Measurements from ENCODE around the gene BCAS3.

The BCAS3 gene

GRCh38 chr17:61160204-61160603 is 482.6 kb downstream of the BCAS3 start:
- Histone ChIP-seq H3K23ac (ENCODE audit: low read length in 2 of 2) (no peak overlapping the region), H2AK5ac (ENCODE audit: low read length, severe bottlenecking) (no peak overlapping the region)
- 97% methylated on average over 4 of the region's 4 CpGs for WGBS

GRCh38 chr17:61160789-61161445 is 483.3 kb downstream of the BCAS3 start:
- Histone ChIP-seq H3K27me3 (ENCODE audit: control insufficient read depth in 1 of 2, insufficient read depth in 1 of 2, low read length in 2 of 2) (no peaks in the 10 kb centered on the region), H3K4me1 (ENCODE audit: control insufficient read depth, insufficient read depth, low read depth, low read length) (peaks cover 2% of the 10 kb centered on the region), H2BK12ac (ENCODE audit: low read length in 2 of 2) (peak overlapping the region in 1 of 2 experiments; percentile 63), H4K91ac (ENCODE audit: low read length) (no peak overlapping the region), H3K79me1 (replicated peaks; ENCODE audit: low read length, poor library complexity, severe bottlenecking) (no peaks in the 10 kb centered on the region), H3K4ac (ENCODE audit: low read depth in 1 of 2, low read length in 2 of 2) (peak overlapping the region in 1 of 2 experiments; percentile 61), H2BK15ac (ENCODE audit: low read depth, poor library complexity, severe bottlenecking) (no peak overlapping the region), H3K18ac (ENCODE audit: low read depth in 1 of 2, low read length in 2 of 2) (peak overlapping the region; percentile 50 to 52), H3K23ac (ENCODE audit: low read length in 2 of 2) (no peak overlapping the region), H3K9me3 (ENCODE audit: control insufficient read depth, low read length) (no peaks in the 10 kb centered on the region), H3K36me3 (ENCODE audit: control insufficient read depth in 1 of 2, insufficient read depth in 2 of 2, low read depth in 1 of 2, low read length in 2 of 2) (no peaks in the 10 kb centered on the region), H2AK5ac (ENCODE audit: low read length, severe bottlenecking) (peak overlapping the region; percentile 48), H2BK120ac (ENCODE audit: low read depth, low read length) (no peak overlapping the region), H2AFZ (ENCODE audit: low read depth, low read length) (no peak overlapping the region), H3K14ac (ENCODE audit: low read length in 2 of 2) (no peak overlapping the region), H3K9ac (ENCODE audit: low read length) (no peak overlapping the region), H2BK5ac (ENCODE audit: low read depth, low read length, poor library complexity, severe bottlenecking) (no peak overlapping the region), H4K8ac (ENCODE audit: low read length) (peak overlapping the region; percentile 35), H3K4me2 (ENCODE audit: low read length, poor library complexity, severe bottlenecking) (no peak overlapping the region), H3K27ac (ENCODE audit: low read length, poor library complexity, severe bottlenecking) (no peak overlapping the region), H3K4me3 (ENCODE audit: insufficient read depth in 1 of 2, low read depth in 1 of 2, low read length in 2 of 2) (no peak overlapping the region)
- no peak for DNase-seq
- 83% methylated on average over 1 of the region's 2 CpGs for WGBS

More at GRCh38 chr17:61160204-61160603, 482.6 kb downstream of the BCAS3 start:
- no peak overlapping the region for H3K4me2 ChIP-seq (ENCODE audit: low read length, poor library complexity, severe bottlenecking)
- H3K9me3 ChIP-seq (ENCODE audit: control insufficient read depth, low read length), result no peaks in the 10 kb centered on the region
- no peak overlapping the region for H2BK120ac ChIP-seq (ENCODE audit: low read depth, low read length)
- no peak overlapping the region for H4K91ac ChIP-seq (ENCODE audit: low read length)
- no peak overlapping the region for H4K8ac ChIP-seq (ENCODE audit: low read length)
- no peak overlapping the region for H2BK5ac ChIP-seq (ENCODE audit: low read depth, low read length, poor library complexity, severe bottlenecking)
- H2BK12ac ChIP-seq (ENCODE audit: low read length in 2 of 2), result peak overlapping the region; percentile 59 to 98
- H3K27ac ChIP-seq (ENCODE audit: low read length, poor library complexity, severe bottlenecking), result no peak overlapping the region
- H3K4ac ChIP-seq (ENCODE audit: low read depth in 1 of 2, low read length in 2 of 2), result peak overlapping the region in 1 of 2 experiments; percentile 82
- no peaks in the 10 kb centered on the region for H3K79me1 ChIP-seq (replicated peaks; ENCODE audit: low read length, poor library complexity, severe bottlenecking)
- no peak for DNase-seq
- H2AFZ ChIP-seq (ENCODE audit: low read depth, low read length), result no peak overlapping the region
- H3K4me1 ChIP-seq (ENCODE audit: control insufficient read depth, insufficient read depth, low read depth, low read length), result peaks cover 2% of the 10 kb centered on the region
- H3K9ac ChIP-seq (ENCODE audit: low read length), result no peak overlapping the region
- no peak overlapping the region for H3K4me3 ChIP-seq (ENCODE audit: insufficient read depth in 1 of 2, low read depth in 1 of 2, low read length in 2 of 2)
- H2BK15ac ChIP-seq (ENCODE audit: low read depth, poor library complexity, severe bottlenecking), result no peak overlapping the region
- H3K14ac ChIP-seq (ENCODE audit: low read length in 2 of 2), result no peak overlapping the region
- H3K27me3 ChIP-seq (ENCODE audit: control insufficient read depth in 1 of 2, insufficient read depth in 1 of 2, low read length in 2 of 2), result no peaks in the 10 kb centered on the region
- H3K18ac ChIP-seq (ENCODE audit: low read depth in 1 of 2, low read length in 2 of 2), result peak overlapping the region; percentile 28 to 85
- no peaks in the 10 kb centered on the region for H3K36me3 ChIP-seq (ENCODE audit: control insufficient read depth in 1 of 2, insufficient read depth in 2 of 2, low read depth in 1 of 2, low read length in 2 of 2)

- Histone ChIP-seq H3K27me3 (ENCODE audit: control insufficient read depth in 1 of 2, insufficient read depth in 1 of 2, low read length in 2 of 2) (no peaks in the 10 kb centered on the region), H3K4me1 (ENCODE audit: control insufficient read depth, insufficient read depth, low read depth, low read length) (peaks cover 2% of the 10 kb centered on the region), H2BK15ac (ENCODE audit: low read depth, poor library complexity, severe bottlenecking) (no peak overlapping the region), H3K36me3 (ENCODE audit: control insufficient read depth in 1 of 2, insufficient read depth in 2 of 2, low read depth in 1 of 2, low read length in 2 of 2) (no peaks in the 10 kb centered on the region), H3K9ac (ENCODE audit: low read length) (no peak overlapping the region), H3K4me2 (ENCODE audit: low read length, poor library complexity, severe bottlenecking) (no peak overlapping the region), H3K27ac (ENCODE audit: low read length, poor library complexity, severe bottlenecking) (no peak overlapping the region), H2BK5ac (ENCODE audit: low read depth, low read length, poor library complexity, severe bottlenecking) (peak overlapping the region; percentile 38), H2AK5ac (ENCODE audit: low read length, severe bottlenecking) (peak overlapping the region; percentile 36), H3K79me1 (replicated peaks; ENCODE audit: low read length, poor library complexity, severe bottlenecking) (no peaks in the 10 kb centered on the region), H3K18ac (ENCODE audit: low read depth in 1 of 2, low read length in 2 of 2) (peak overlapping the region in 1 of 2 experiments; percentile 70), H2BK120ac (ENCODE audit: low read depth, low read length) (no peak overlapping the region), H3K4ac (ENCODE audit: low read depth in 1 of 2, low read length in 2 of 2) (peak overlapping the region in 1 of 2 experiments; percentile 51), H2BK12ac (ENCODE audit: low read length in 2 of 2) (peak overlapping the region in 1 of 2 experiments; percentile 90), H3K9me3 (ENCODE audit: control insufficient read depth, low read length) (no peaks in the 10 kb centered on the region), H4K91ac (ENCODE audit: low read length) (no peak overlapping the region), H3K23ac (ENCODE audit: low read length in 2 of 2) (no peak overlapping the region), H2AFZ (ENCODE audit: low read depth, low read length) (no peak overlapping the region), H3K4me3 (ENCODE audit: insufficient read depth in 1 of 2, low read depth in 1 of 2, low read length in 2 of 2) (no peak overlapping the region), H3K14ac (ENCODE audit: low read length in 2 of 2) (no peak overlapping the region), H4K8ac (ENCODE audit: low read length) (no peak overlapping the region)
- 88% methylated on average over 7 of the region's 9 CpGs for WGBS
- no peak for DNase-seq
Observed at GRCh38 chr17:61161615-61162134, 484.0 kb downstream of the BCAS3 start.

GRCh38 chr17:61164517-61164916 is 486.9 kb downstream of the BCAS3 start:
- peaks cover 2% of the 10 kb centered on the region for H3K4me1 ChIP-seq (ENCODE audit: control insufficient read depth, insufficient read depth, low read depth, low read length)
- H3K36me3 ChIP-seq (ENCODE audit: control insufficient read depth in 1 of 2, insufficient read depth in 2 of 2, low read depth in 1 of 2, low read length in 2 of 2), result no peaks in the 10 kb centered on the region
- no peaks in the 10 kb centered on the region for H3K27me3 ChIP-seq (ENCODE audit: control insufficient read depth in 1 of 2, insufficient read depth in 1 of 2, low read length in 2 of 2)
- no peak overlapping the region for H2AFZ ChIP-seq (ENCODE audit: low read depth, low read length)
- H2AK5ac ChIP-seq (ENCODE audit: low read length, severe bottlenecking), result no peak overlapping the region
- no peak overlapping the region for H4K91ac ChIP-seq (ENCODE audit: low read length)
- H3K4ac ChIP-seq (ENCODE audit: low read depth in 1 of 2, low read length in 2 of 2), result no peak overlapping the region
- no peak for DNase-seq
- H3K4me3 ChIP-seq (ENCODE audit: insufficient read depth in 1 of 2, low read depth in 1 of 2, low read length in 2 of 2), result no peak overlapping the region
- peak overlapping the region in 1 of 2 experiments; percentile 33 for H3K18ac ChIP-seq (ENCODE audit: low read depth in 1 of 2, low read length in 2 of 2)
- H2BK5ac ChIP-seq (ENCODE audit: low read depth, low read length, poor library complexity, severe bottlenecking), result no peak overlapping the region
- no peak overlapping the region for H2BK120ac ChIP-seq (ENCODE audit: low read depth, low read length)
- 100% methylated on average over 1 of the region's 3 CpGs for WGBS
- H3K79me1 ChIP-seq (replicated peaks; ENCODE audit: low read length, poor library complexity, severe bottlenecking), result no peaks in the 10 kb centered on the region
- H4K8ac ChIP-seq (ENCODE audit: low read length), result no peak overlapping the region
- no peak overlapping the region for H3K23ac ChIP-seq (ENCODE audit: low read length in 2 of 2)
- H2BK15ac ChIP-seq (ENCODE audit: low read depth, poor library complexity, severe bottlenecking), result no peak overlapping the region
- H3K9me3 ChIP-seq (ENCODE audit: control insufficient read depth, low read length), result no peaks in the 10 kb centered on the region
- no peak overlapping the region for H3K4me2 ChIP-seq (ENCODE audit: low read length, poor library complexity, severe bottlenecking)
- no peak overlapping the region for H3K9ac ChIP-seq (ENCODE audit: low read length)
- H2BK12ac ChIP-seq (ENCODE audit: low read length in 2 of 2), result no peak overlapping the region
- H3K27ac ChIP-seq (ENCODE audit: low read length, poor library complexity, severe bottlenecking), result no peak overlapping the region
- no peak overlapping the region for H3K14ac ChIP-seq (ENCODE audit: low read length in 2 of 2)

All from mesenchymal stem cell (in vitro differentiated cells and primary cell).